Stimulated activated CD4-positive, alpha-beta T cell treated with anti-CD3 and anti-CD28 coated beads, TNF-alpha, amount 100 ng/mL, for 1 hour (primary cell): Measurements from ENCODE around the gene THOC6.
A peak's percentile ranks its signal among the peaks of the same experiment; 100 is the strongest.

Experiments used
- DNase-seq, 3 donors: peaks; one replicate each; pipeline ENCODE4 v3.0.0-alpha.2; 2020; ENCODE audit warnings: low read depth in 3 of 3, low spot score in 1 of 3

Gene THOC6

DNA sequence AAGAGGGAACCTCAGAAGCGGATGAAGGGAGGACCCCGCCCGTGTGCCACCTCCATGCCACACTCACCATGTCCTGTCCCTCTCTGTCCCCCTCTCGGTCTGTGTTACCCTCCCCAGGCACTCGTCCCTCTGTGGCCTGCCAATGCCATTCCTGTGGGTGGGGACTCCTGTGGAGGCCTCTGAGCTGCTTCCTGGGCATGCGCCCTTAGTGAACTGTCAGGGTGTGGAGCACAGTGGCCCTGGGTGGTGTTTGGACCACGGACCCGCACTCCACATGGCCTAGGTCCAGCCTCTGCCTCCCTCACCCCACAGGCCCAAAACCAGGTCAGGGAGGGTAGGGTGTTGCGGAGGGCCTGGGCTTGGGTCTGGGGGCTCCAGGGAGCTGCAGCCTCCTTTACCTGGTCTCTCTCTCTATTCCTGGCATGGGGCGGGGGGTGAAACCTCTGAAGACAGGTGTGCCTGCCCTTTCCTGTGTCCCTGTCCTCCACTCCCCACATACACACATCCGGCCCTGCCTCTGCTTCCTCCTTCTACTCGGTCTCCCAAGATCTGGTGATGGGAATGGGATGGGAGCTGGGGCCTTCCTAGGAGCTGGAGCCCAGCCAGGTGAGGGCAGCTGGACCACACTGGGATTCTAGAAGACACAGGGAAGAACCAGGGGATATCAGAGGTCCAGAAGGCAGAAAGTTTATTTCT is 32.1 kb upstream of the THOC6 start:
- no peak for DNase-seq

GRCh38 chr16:2992383-2993081 is 31.3 kb upstream of the THOC6 start:
- no peak for DNase-seq

- no peak for DNase-seq
Observed at GRCh38 chr16:2996298-2996697, 27.5 kb upstream of the THOC6 start.

DNA sequence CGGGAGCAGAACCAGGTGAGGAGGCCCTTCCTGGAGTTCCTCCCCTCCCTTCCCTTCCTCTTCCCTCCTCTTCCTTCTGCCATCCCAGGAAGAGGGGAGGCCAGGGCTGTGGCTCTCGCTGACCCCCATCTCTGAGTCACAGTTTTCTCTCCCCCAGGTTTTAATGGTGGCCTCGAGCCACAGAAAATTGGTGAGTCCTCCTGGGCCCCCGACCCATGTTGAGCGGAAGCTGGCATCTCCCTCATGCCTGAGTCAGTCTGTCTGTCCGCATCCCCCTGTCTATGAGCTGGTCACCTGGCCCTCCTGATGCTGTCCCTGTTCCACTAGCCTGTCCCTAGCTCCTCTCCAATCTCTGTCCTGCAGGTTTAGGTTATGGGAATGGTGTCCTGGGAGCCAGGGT is 23.9 kb upstream of the THOC6 start:
- no peak for DNase-seq

DNA sequence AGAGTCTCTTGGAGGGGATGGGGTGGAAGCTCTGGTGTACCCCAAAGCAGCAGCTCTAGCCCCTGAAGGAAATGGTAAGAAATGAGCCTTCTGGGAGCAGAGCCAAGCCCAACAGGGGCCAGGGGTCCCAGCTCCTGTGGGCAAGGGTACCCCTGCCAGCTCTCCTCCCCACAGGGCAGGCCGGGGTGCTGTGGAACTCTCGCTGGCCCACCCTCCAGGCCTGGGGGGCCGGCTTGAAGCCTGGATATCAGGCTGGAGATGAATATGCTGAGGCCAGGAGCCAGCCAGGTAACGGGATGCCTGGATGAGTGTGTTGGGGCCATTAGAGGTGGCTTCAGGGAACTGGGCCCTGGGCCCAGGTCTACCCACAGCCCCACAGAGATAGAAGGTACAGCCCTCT is 23.3 kb upstream of the THOC6 start:
- no peak for DNase-seq

DNA sequence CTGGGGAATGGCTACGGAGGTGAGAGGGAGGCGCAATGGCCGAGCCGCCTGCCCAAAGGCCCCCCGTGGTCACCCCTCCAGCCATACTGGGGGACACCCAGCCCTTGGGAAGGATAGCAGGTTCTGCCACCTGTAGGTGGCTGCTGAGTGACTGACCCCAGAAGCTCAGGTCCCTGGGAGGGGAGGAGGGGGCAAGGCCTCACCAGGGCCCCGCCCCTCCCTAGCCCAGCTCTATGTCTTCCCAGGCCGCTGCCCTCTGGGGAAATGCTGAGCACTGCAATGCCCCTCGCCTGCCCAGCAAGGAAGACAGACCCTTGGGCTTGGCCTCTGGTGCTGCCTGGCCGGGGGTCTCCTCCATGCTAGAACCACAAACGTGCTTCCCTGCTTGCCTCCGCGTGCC is 22.5 kb upstream of the THOC6 start:
- no peak for DNase-seq

- DNase-seq: peak; percentile 88 to 96 (median 94)
Observed at GRCh38 chr16:3003582-3004270, 20.1 kb upstream of the THOC6 start.

- no peak for DNase-seq
Observed at GRCh38 chr16:3004319-3004718, 19.5 kb upstream of the THOC6 start.

DNA sequence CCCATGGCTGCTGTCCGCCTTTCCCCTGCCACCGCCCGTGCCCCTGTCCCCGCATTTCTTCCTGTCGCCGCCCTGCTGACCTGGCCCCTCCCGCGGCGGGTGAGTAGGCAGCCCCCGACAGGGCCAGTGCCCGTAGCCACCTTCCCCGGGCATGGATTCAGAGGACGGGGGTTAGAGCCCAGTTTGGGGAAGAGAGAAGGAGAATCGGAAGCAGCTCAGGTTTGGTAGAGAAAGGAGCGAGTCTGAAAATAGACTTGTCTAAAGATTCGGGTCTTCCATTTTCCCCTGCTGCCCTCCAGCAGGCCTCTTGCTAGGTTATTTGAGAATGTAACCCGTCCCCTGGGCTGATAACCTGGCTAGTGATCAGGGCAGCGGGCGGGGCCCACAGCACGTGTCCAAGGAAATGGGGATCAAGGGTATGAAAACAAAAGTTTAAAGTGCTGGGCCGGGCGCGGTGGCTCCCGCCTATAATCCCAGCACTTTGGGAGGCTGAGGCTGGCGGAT is 19.0 kb upstream of the THOC6 start:
- no peak for DNase-seq

- DNase-seq: no peak
Observed at GRCh38 chr16:3007059-3007956, 16.5 kb upstream of the THOC6 start.

DNA sequence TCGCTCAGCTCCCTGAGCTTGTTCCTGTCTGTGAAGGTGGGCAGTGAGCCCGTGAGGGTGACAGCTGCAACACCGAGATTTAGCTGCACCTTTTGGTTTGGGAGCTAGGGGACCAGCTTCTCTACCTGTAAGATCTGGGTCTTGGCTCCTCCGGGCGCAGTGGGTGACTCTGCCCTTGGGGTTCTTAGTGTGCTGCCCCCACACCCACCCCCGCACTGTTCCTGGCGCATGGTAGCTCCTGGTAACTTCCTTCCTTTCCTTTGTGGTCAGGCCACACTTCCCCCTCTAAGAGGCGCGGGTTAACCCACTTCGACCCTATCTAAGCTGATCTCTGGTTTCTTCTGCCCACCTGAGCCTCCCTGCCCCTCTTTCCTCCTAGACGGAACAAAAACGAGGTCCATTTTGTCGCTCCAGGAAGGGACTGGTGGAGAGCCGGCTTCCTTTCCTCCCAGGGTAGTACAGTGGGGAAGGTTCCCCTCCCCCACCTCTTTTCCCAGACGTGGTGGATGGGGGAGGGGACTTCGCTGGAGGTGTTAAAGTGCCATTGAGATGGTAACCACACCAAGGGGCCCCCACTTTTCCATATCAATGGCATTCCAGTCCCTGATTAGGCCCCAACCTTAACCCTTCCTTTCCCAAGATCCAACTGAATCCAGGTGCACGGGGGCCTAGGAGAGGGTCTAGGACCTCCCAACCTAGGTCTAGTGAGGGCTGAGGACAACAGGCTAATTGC is 15.7 kb upstream of the THOC6 start:
- DNase-seq: no peak

DNA sequence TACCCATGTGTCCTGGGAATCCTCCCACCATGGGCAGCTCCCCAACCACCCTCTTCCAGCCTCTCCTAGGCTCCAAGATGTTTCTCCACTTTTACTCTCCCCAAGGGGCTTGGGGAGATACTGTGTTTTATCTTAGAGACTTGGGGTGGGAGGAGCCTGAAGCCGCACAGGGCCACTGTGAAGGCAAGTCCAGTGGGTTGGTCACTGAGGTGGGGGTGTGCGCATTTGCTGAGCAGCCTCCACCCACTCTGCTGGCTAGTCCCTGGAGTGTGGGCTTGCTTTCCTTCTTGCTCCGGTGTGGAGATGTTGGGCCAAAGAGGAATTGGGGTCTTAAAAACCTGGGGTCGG is 15.2 kb upstream of the THOC6 start:
- no peak for DNase-seq

DNA sequence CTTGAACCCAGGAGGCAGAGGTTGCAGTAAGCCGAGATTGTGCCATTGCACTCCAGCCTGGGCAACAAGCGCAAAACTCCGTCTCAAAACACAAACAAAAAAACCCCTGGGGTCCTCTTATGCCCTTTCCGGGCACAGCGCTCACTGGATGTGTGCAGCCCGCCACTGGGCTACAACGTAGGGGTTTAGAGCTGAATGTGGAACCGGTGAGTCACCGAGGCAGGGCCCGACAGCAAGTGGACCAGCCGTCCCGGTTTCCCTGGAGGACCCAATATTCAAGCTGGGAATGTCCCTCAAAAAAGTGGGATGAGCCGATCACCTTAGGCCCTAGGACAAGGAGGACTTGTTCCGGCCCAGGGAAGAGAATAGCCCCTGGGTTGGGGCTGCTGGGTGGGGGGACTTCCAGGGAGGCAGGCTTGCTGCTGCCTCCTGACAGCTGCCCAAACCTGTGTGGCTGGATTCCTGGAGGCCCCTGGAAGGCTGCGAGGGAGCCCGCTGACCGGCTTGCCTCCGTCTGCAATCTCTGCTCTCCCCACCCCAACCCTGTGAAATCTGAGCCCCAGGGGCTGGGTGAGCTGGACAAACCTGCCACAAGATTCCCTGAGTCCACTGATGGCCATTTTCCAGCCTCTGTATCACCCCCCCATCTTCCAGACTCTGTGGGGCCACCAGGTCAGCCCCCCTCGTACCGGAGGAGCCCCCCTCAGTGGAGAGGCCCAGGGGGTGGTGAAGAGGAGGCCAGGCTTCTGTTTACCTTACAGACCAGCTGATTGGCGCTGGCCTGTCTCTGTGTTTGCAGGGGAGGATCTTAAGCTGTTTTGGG is 14.1 kb upstream of the THOC6 start:
- no peak for DNase-seq

DNA sequence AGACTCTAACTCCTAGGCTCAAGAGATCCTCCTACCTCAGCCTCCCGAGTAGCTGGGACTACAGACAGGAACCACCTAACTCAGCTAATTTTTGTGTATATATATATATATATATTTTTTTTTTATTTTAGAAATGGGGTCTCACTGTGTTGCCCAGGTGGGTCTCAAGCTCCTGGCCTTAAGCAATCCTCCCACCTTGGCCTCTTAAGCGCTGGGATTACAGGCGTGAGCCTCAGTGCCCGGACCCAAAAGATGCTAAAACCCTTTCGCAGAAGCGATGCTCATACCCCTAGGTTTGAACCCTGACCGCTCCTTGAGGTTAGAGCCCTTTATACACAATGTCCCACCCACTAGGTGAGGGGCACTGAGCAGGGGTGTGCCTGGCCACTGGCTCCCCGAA is 13.3 kb upstream of the THOC6 start:
- no peak for DNase-seq

GRCh38 chr16:3012246-3012645 is 11.6 kb upstream of the THOC6 start:
- DNase-seq: no peak

DNA sequence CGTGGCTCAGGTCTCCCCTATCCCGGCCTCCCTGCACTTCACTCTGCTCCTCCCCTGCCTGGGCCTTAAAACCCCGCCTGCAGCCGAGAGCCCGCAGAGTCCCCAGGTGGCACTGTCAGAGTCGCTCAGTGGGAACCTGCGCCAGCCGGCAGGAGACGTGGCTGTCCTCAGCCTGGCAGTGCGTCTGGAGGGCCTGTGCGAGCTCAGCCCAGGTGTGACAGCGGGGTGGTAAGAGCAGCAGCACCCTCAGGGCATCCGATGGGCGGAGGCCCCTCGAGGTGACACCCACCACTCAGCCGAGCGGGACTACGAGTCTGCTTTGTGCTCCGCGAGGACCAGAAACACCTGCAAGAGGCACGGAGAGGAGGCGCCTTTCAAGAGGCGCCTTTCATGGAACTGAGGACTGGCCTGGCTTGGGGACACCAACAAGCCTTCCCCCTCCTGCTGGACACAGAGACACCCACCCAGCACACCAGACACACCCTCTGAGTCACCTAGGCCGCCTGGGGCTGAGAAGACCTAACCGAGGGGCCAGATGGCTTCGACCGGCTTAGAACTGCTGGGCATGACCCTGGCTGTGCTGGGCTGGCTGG is 10.9 kb upstream of the THOC6 start, which contains the start of gene CLDN9:
CLDN9 (plus strand) TSS at position 96 of the 593 bp plus-strand sequence; CDS start at position 536, 440 bp downstream.
- DNase-seq: no peak

DNA sequence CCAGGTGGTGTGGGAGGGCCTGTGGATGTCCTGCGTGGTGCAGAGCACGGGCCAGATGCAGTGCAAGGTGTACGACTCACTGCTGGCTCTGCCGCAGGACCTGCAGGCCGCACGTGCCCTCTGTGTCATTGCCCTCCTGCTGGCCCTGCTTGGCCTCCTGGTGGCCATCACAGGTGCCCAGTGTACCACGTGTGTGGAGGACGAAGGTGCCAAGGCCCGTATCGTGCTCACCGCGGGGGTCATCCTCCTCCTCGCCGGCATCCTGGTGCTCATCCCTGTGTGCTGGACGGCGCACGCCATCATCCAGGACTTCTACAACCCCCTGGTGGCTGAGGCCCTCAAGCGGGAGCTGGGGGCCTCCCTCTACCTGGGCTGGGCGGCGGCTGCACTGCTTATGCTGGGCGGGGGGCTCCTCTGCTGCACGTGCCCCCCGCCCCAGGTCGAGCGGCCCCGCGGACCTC is 10.3 kb upstream of the THOC6 start:
- DNase-seq: no peak

GRCh38 chr16:3013998-3014690 is 9.7 kb upstream of the THOC6 start:
- DNase-seq: no peak
